PC-3 (cell line): ENCODE data around the gene NHSL1. TPM values are rescaled to one million over a fixed set of nuclear protein-coding genes. Genes with fewer than 3 reads are reported as not detected.

Source experiments
- ATAC-seq: fragments of 200-7000 bp; cut with Tn5 transposase; 2 replicates; pipeline ENCODE4 v1.9.1; 2020; ENCODE audit warnings: mild to moderate bottlenecking, moderate library complexity
- BruUV-seq: library from RNA; stranded (reverse); fragments of 400-500 nt; replicated peaks from 2 replicates; lab custom pipeline; 2021; lab: Mats Ljungman, UMichigan
- CTCF ChIA-PET: fragments of 300-600 bp; sonication (Branson Sonifier 250); formaldehyde crosslinking; loops from one replicate; lab custom pipeline; 2022; ENCODE audit warnings: antibody characterized with exemption; lab: Charles Lee
- POLR2A ChIA-PET: fragments of 300-600 bp; sonication (Branson Sonifier 250); formaldehyde crosslinking; loops from one replicate; lab custom pipeline; 2022; ENCODE audit warnings: antibody characterized with exemption; ENCODE audit not compliant: unreplicated experiment; lab: Charles Lee
- DNase-seq: peaks from one replicate; pipeline ENCODE4 v3.0.0-alpha.2; 2015
- H2AFZ ChIP-seq: fragments of 300-600 bp; sonication (generic); 2 replicates; pipeline ENCODE4 v1.6.0; 2016; ENCODE audit warnings: antibody characterized with exemption, low read length
- H3F3A ChIP-seq: fragments of 300-600 bp; sonication (generic); one replicate; pipeline ENCODE4 v1.6.0; 2017; ENCODE audit warnings: antibody characterized with exemption, low read length, control low read depth, mild to moderate bottlenecking; ENCODE audit not compliant: unreplicated experiment
- H3K27ac ChIP-seq: fragments of 300-600 bp; sonication (generic); 2 replicates; pipeline ENCODE4 v1.5.1; 2016; ENCODE audit warnings: mild to moderate bottlenecking, low read length
- H3K27me3 ChIP-seq: fragments of 300-600 bp; sonication (generic); 2 replicates; pipeline ENCODE4 v1.6.1; 2016; ENCODE audit warnings: low read length, mixed read lengths
- H3K36me3 ChIP-seq: fragments of 300-600 bp; sonication (generic); 2 replicates; pipeline ENCODE4 v1.6.1; 2016; ENCODE audit warnings: low read depth, mixed run types, low read length, mixed read lengths
- H3K4me1 ChIP-seq: fragments of 300-600 bp; sonication (generic); 2 replicates; pipeline ENCODE4 v1.5.1; 2016; ENCODE audit warnings: low read length; ENCODE audit not compliant: insufficient read depth
- H3K4me2 ChIP-seq: fragments of 300-600 bp; sonication (generic); 2 replicates; pipeline ENCODE4 v1.6.0; 2016; ENCODE audit warnings: low read length
- H3K4me3 ChIP-seq: fragments of 300-600 bp; sonication (generic); 2 replicates; pipeline ENCODE4 v1.5.1; 2016; ENCODE audit warnings: mild to moderate bottlenecking, low read length, mixed read lengths
- H3K79me2 ChIP-seq: fragments of 300-600 bp; sonication (generic); 2 replicates; pipeline ENCODE4 v1.6.1; 2017; ENCODE audit warnings: low read length, mixed read lengths
- H3K9ac ChIP-seq: fragments of 300-600 bp; sonication (generic); 2 replicates; pipeline ENCODE4 v1.6.0; 2016; ENCODE audit warnings: mild to moderate bottlenecking, low read length
- H3K9me2 ChIP-seq: fragments of 300-600 bp; sonication (generic); replicated peaks from 2 replicates; pipeline ENCODE4 v1.6.1; 2016; ENCODE audit warnings: mixed run types, low read length, mixed read lengths
- H3K9me3 ChIP-seq: fragments of 300-600 bp; sonication (generic); 2 replicates; pipeline ENCODE4 v1.6.1; 2016; ENCODE audit warnings: low read length, mixed read lengths
- H4K20me1 ChIP-seq: fragments of 300-600 bp; sonication (generic); 2 replicates; pipeline ENCODE4 v1.6.1; 2016; ENCODE audit warnings: low read length, mixed read lengths
- CTCF ChIP-seq: fragments of 300-600 bp; sonication (generic); conservative IDR thresholded peaks from 2 replicates; pipeline ENCODE4 v1.5.1; 2017; ENCODE audit warnings: antibody characterized with exemption, low read depth, mild to moderate bottlenecking, low read length
- EZH2 ChIP-seq: fragments of 300-600 bp; sonication (generic); IDR thresholded peaks from one replicate; pipeline ENCODE4 v1.6.1; 2017; ENCODE audit warnings: antibody characterized with exemption, mild to moderate bottlenecking, low read length; ENCODE audit not compliant: unreplicated experiment
- intact Hi-C: fragments of 100-400 bp; cut with micrococcal nuclease; formaldehyde crosslinking; loops from 2 replicates; pipeline ENCODE4 v1.9.0; 2023
- microRNA-seq: library from miRNA; unstranded; fragments of <30 nt; microRNA quantifications from one replicate; pipeline ENCODE4 v1.1.0, GENCODE V29; 2020; ENCODE audit not compliant: unreplicated experiment
- total RNA-seq: library from RNA; depleted of rRNA; stranded (reverse); fragments of >200 nt; gene quantifications from 2 replicates; pipeline ENCODE4 v1.2.3, GENCODE V29; 2014; rRNA removed

NHSL1 gene
- total RNA-seq, 1 experiment from 2014 or later = 4.8 TPM

DNA sequence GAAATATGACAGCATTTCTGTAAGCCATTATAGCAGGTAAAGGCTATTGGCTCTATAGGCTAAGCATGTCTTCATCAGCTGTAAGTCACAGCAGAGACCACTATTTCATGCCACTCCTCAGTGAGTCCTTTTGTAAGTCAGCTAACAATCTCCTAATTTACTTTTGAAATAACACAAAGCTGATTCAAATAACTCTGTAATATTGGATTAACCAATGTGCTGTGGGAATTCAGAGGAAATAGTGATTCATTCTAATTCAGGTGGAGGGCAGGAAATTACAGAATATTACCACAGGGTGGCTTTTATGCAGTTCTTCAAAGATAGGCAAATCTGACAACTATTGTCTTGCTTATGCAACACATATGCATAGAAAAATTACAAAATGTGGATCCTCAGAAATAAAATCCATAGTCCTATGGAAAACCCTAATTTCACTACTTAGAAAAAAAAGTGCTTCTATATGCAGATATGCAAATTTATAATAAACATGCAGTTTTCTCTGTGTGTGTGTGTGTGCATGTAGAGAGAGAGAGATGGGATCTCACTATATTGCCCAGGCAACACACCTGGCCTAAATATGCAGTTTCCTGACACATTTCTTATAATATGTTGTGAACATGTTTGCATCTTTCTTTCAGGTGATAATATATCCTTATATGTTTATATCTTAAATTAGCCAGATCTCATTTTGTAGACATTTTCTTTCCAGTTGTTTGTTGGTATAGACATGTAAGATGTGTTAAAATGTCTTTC lies 126.4 kb downstream of the NHSL1 start:
- Histone ChIP-seq H3K36me3 (no peaks in the 10 kb centered on the region), H3K4me3 (no peak overlapping the region), H3F3A (no peaks in the 10 kb centered on the region), H3K79me2 (no peaks in the 10 kb centered on the region), H3K4me2 (no peak overlapping the region), H3K9ac (no peak overlapping the region), H3K27me3 (no peaks in the 10 kb centered on the region), H3K27ac (no peak overlapping the region), H3K9me2 (no peaks in the 10 kb centered on the region), H4K20me1 (no peaks in the 10 kb centered on the region), H3K9me3 (no peaks in the 10 kb centered on the region), H3K4me1 (peaks cover 13% of the 10 kb centered on the region), H2AFZ (no peak overlapping the region)
- POLR2A ChIA-PET = no interaction called here
- DNase-seq (peak; percentile 54), ATAC-seq (peak; percentile 42; the same call in 1 of the 2 replicates)
- intact Hi-C loops = no loop called here
- CTCF ChIA-PET = no interaction called here
- BruUV-seq = no TSS peak
- TF ChIP-seq CTCF = peak; percentile 43
- TF ChIP-seq EZH2 = no peak

Small RNA genes within 50 kb of the gene (microRNA-seq; reads per million reads assigned to microRNA genes)
- 1.3 reads per million for gene MIR3145

Other genes with a start within 250 kb of the NHSL1 start
- not detected in 2 replicates for gene SMIM28, start 121.6 kb downstream of the NHSL1 start, total RNA-seq
- gene HEBP2, start 95.3 kb downstream of the NHSL1 start, total RNA-seq = 58.9 and 74.6 TPM in 2 replicates